Right atrium auricular region (tissue), 2 donors: Measurements from ENCODE around the gene UVRAG. TPM values are rescaled to one million over a fixed set of nuclear protein-coding genes. Genes with fewer than 3 reads are reported as not detected.

ENCODE experiments used
- DNase-seq: peaks from one replicate; pipeline ENCODE4 v3.0.0-alpha.2; 2019; ENCODE audit warnings: low spot score
- H3K27ac ChIP-seq, 2 donors: fragments of 200-600 bp; sonication (generic); 1 replicate in 1 of 2; 2 replicates in 1 of 2; pipeline ENCODE4 v1.5.1; 2016 to 2019
- H3K27me3 ChIP-seq, 2 donors: fragments of 200-600 bp; sonication (generic); one replicate each; pipeline versions ENCODE4 v1.5.1 to v1.6.0; 2017 to 2019
- H3K36me3 ChIP-seq: fragments of 200-600 bp; sonication (generic); one replicate; pipeline ENCODE4 v1.5.1; 2016
- H3K4me1 ChIP-seq, 2 donors: fragments of 200-600 bp; sonication (generic); one replicate each; pipeline versions ENCODE4 v1.5.1 to v1.6.0; 2017 to 2019
- H3K4me3 ChIP-seq, 2 donors: fragments of 200-600 bp; sonication (generic); 1 replicate in 1 of 2; 2 replicates in 1 of 2; pipeline ENCODE4 v1.5.1; 2017 to 2019; ENCODE audit warnings: mild to moderate bottlenecking in 1 of 2, moderate library complexity in 1 of 2
- H3K9me3 ChIP-seq, 2 donors: fragments of 200-600 bp; sonication (generic); one replicate each; pipeline ENCODE4 v1.5.1; 2019
- CTCF ChIP-seq, 2 donors: fragments of 200-600 bp; sonication (generic); IDR thresholded peaks; one replicate each; pipeline ENCODE4 v1.5.1; 2019; ENCODE audit warnings: antibody characterized with exemption in 2 of 2
- total RNA-seq, 2 donors: library from RNA; depleted of rRNA; stranded (reverse); fragments of >200 nt; gene quantifications; one replicate each; pipeline ENCODE4 v1.1.0, GENCODE V29; 2016

UVRAG gene
- total RNA-seq, 2 donors from 2014 or later, result 13.2 to 13.9 TPM

DNA sequence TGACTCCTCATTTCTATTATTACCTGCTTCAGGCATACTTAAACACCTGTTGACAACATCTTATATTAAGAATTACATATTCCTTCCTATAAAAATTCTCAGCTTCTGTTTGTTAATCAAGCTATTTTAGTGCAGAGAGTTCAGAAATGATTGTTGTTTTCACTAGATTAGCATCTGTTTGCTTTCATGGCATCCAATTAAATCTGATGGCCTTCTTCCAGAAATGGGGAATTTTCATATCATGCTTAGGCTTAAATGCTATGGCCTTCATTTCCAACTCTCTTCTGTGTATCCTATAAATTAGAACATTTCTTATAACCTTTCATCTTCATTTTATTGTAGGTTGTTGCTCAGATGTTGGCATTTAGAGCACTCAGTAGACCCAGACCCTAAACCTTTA, 211.3 kb downstream of the UVRAG start:
- no peak for TF ChIP-seq CTCF (IDR thresholded peaks at IDR 0.05)
- no peaks in the 10 kb centered on the region for H3K27me3 ChIP-seq
- H3K4me3 ChIP-seq, result no peak overlapping the region
- DNase-seq, result no peak
- H3K27ac ChIP-seq, result no peak overlapping the region
- H3K4me1 ChIP-seq, result peaks cover 0 to 5% of the 10 kb centered on the region in 2 donors
- H3K9me3 ChIP-seq, result no peaks in the 10 kb centered on the region
- H3K36me3 ChIP-seq, result no peaks in the 10 kb centered on the region

GRCh38 chr11:76026862-76027261, 211.9 kb downstream of the UVRAG start:
- H3K27ac ChIP-seq, result no peak overlapping the region
- no peaks in the 10 kb centered on the region for H3K27me3 ChIP-seq
- DNase-seq, result no peak
- H3K4me3 ChIP-seq, result no peak overlapping the region
- H3K9me3 ChIP-seq, result no peaks in the 10 kb centered on the region
- no peak for TF ChIP-seq CTCF (IDR thresholded peaks at IDR 0.05)
- H3K36me3 ChIP-seq, result no peaks in the 10 kb centered on the region
- peaks cover 0 to 5% of the 10 kb centered on the region in 2 donors for H3K4me1 ChIP-seq

- no peaks in the 10 kb centered on the region for H3K36me3 ChIP-seq
- H3K4me3 ChIP-seq, result no peak overlapping the region
- peaks cover 0 to 5% of the 10 kb centered on the region in 2 donors for H3K4me1 ChIP-seq
- no peak for DNase-seq
- no peaks in the 10 kb centered on the region for H3K27me3 ChIP-seq
- no peaks in the 10 kb centered on the region for H3K9me3 ChIP-seq
- TF ChIP-seq CTCF (IDR thresholded peaks at IDR 0.05), result no peak
- H3K27ac ChIP-seq, result no peak overlapping the region
These were observed 215.3 kb downstream of the UVRAG start for GRCh38 chr11:76030286-76030685.

GRCh38 chr11:76030968-76031590, 216.1 kb downstream of the UVRAG start:
- Histone ChIP-seq H3K4me1 (peaks cover 0 to 5% of the 10 kb centered on the region in 2 donors), H3K27ac (no peak overlapping the region), H3K36me3 (no peaks in the 10 kb centered on the region), H3K27me3 (no peaks in the 10 kb centered on the region), H3K4me3 (no peak overlapping the region), H3K9me3 (no peaks in the 10 kb centered on the region)
- no peak for TF ChIP-seq CTCF (IDR thresholded peaks at IDR 0.05)
- DNase-seq, result no peak

GRCh38 chr11:76033699-76034098, 218.7 kb downstream of the UVRAG start:
- no peak for TF ChIP-seq CTCF (IDR thresholded peaks at IDR 0.05)
- DNase-seq, result no peak
- Histone ChIP-seq H3K4me3 (no peak overlapping the region), H3K36me3 (no peaks in the 10 kb centered on the region), H3K4me1 (peaks cover 0 to 5% of the 10 kb centered on the region in 2 donors), H3K27me3 (no peaks in the 10 kb centered on the region), H3K9me3 (no peaks in the 10 kb centered on the region), H3K27ac (no peak overlapping the region)

- Histone ChIP-seq H3K4me3 (no peak overlapping the region), H3K4me1 (peaks cover 0 to 5% of the 10 kb centered on the region in 2 donors), H3K27me3 (no peaks in the 10 kb centered on the region), H3K27ac (no peak overlapping the region), H3K36me3 (no peaks in the 10 kb centered on the region), H3K9me3 (no peaks in the 10 kb centered on the region)
- TF ChIP-seq CTCF (IDR thresholded peaks at IDR 0.05), result no peak
- no peak for DNase-seq
These were observed 220.0 kb downstream of the UVRAG start for GRCh38 chr11:76035020-76035419.
